Fibroblast of lung (primary cell): ENCODE measurements around the gene SNX33. TPM values are rescaled to one million over a fixed set of nuclear protein-coding genes. Genes with fewer than 3 reads are reported as not detected.

Source experiments
- DNase-seq, 2 donors: peaks; one replicate each; pipeline versions ENCODE4 v3.0.0 to v3.0.0-alpha.2; 2010; ENCODE audit warnings: low read depth in 2 of 2
- H2AFZ ChIP-seq: 2 replicates; pipeline ENCODE4 v1.5.1; 2012; ENCODE audit warnings: low read length, control low read depth, inconsistent platforms
- H3K27ac ChIP-seq: 2 replicates; pipeline ENCODE4 v1.5.1; 2011; ENCODE audit warnings: low read length, control low read depth; ENCODE audit not compliant: insufficient read depth
- H3K27me3 ChIP-seq: 2 replicates; pipeline ENCODE4 v1.5.1; 2011; ENCODE audit warnings: mild to moderate bottlenecking, low read length; ENCODE audit not compliant: control insufficient read depth, insufficient read depth
- H3K36me3 ChIP-seq: 2 replicates; pipeline ENCODE4 v1.5.1; 2011; ENCODE audit warnings: low read length; ENCODE audit not compliant: control insufficient read depth, insufficient read depth
- H3K4me1 ChIP-seq: 2 replicates; pipeline ENCODE4 v1.5.1; 2011; ENCODE audit warnings: low read length; ENCODE audit not compliant: control insufficient read depth, insufficient read depth; ENCODE audit errors: extremely low read depth
- H3K4me2 ChIP-seq: 2 replicates; pipeline ENCODE4 v1.5.1; 2011; ENCODE audit warnings: low read length, control low read depth; ENCODE audit not compliant: insufficient read depth; ENCODE audit errors: extremely low read depth
- H3K4me3 ChIP-seq, 4 experiments: fragments of 200-600 bp in 1 of 4; sonication (generic) in 1 of 4; replicated peaks in 1 of 4; 2 replicates each; pipeline ENCODE4 v1.5.1; 2011 to 2016; ENCODE audit warnings: low read length in 4 of 4, low read depth in 3 of 4, mild to moderate bottlenecking in 3 of 4, control low read depth in 2 of 4, inconsistent platforms in 1 of 4, mixed read lengths in 1 of 4; ENCODE audit not compliant: insufficient read depth in 1 of 4; ENCODE audit errors: control extremely low read depth in 1 of 4
- H3K79me2 ChIP-seq: 2 replicates; pipeline ENCODE4 v1.5.1; 2012; ENCODE audit warnings: mild to moderate bottlenecking, low read length, inconsistent platforms; ENCODE audit not compliant: control insufficient read depth, insufficient read depth
- H3K9ac ChIP-seq: 2 replicates; pipeline ENCODE4 v1.5.1; 2011; ENCODE audit warnings: mild to moderate bottlenecking, low read length, control low read depth; ENCODE audit not compliant: insufficient read depth
- H3K9me3 ChIP-seq: 2 replicates; pipeline ENCODE4 v1.5.1; 2012; ENCODE audit warnings: low read depth, low read length; ENCODE audit not compliant: control insufficient read depth, insufficient read depth
- H4K20me1 ChIP-seq: 2 replicates; pipeline ENCODE4 v1.5.1; 2011; ENCODE audit warnings: low read length; ENCODE audit not compliant: control insufficient read depth, insufficient read depth; ENCODE audit errors: extremely low read depth
- EZH2 ChIP-seq: IDR thresholded peaks from 2 replicates; pipeline ENCODE4 v1.5.1; 2012; ENCODE audit warnings: low read length, control low read depth, mild to moderate bottlenecking; ENCODE audit errors: missing control alignments
- polyA plus RNA-seq, 2 donors: library from polyadenylated mRNA; depleted of rRNA in 1 of 2; stranded (reverse) in 1 of 2; unstranded in 1 of 2; fragments of >200 nt; gene quantifications; 2 replicates each; pipeline ENCODE4 v1.2.1, GENCODE V29; 2011 to 2012; ENCODE audit warnings: missing spikeins in 1 of 2
- total RNA-seq: library from RNA; depleted of rRNA; stranded (reverse); fragments of >200 nt; gene quantifications from 2 replicates; pipeline ENCODE4 v1.2.1, GENCODE V29; 2014
- TF ChIP-seq, protein P1 (sequence below), 2 donors: IDR thresholded peaks in 1 of 2; conservative IDR thresholded peaks in 1 of 2; 1 replicate in 1 of 2; 2 replicates in 1 of 2; pipeline ENCODE4 v1.5.1; 2011 to 2012; ENCODE audit warnings: low read length in 2 of 2, control low read depth in 1 of 2, inconsistent platforms in 1 of 2, low read depth in 1 of 2, mild to moderate bottlenecking in 1 of 2

SNX33 gene
- total and polyA plus RNA-seq, 2 donors (not counting 1 experiment from before 2014, with no cell fraction given), result 17.5 to 24.6 TPM

DNA sequence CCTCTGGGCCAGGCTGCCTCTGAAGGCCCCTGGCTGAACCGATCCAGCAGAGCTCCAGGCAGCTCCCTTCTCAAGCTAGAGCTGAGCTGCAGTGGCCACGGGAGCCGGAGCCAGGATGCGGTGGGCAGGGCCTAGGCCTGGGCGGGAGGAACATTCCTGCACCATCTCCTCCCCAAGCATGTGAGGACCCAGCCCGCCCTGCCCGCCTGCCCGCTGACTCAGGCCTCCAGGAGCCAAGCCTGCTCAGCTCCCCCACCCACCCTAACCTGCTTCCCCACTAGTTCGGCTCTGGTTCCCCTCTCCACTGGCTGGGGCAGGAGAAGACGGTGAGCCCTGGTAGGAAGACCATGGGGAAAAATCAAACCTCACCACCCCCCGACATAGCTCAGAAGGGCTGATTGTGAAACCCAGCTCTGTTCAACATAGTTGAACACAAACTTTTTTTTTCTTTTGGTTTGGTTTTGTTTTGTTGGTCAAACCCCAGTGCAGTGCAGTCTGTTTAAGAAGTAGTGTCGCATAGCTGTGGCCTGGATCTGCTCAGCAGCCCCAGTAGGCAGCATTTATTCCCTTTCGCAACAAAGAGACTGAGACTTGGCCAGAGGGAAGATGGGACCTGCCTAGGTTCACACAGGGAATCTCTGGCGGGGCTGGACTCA, 13.5 kb downstream of the SNX33 start:
- H3K27me3 ChIP-seq, result no peaks in the 10 kb centered on the region
- TF ChIP-seq EZH2, result no peak
- TF ChIP-seq, protein P1, sequence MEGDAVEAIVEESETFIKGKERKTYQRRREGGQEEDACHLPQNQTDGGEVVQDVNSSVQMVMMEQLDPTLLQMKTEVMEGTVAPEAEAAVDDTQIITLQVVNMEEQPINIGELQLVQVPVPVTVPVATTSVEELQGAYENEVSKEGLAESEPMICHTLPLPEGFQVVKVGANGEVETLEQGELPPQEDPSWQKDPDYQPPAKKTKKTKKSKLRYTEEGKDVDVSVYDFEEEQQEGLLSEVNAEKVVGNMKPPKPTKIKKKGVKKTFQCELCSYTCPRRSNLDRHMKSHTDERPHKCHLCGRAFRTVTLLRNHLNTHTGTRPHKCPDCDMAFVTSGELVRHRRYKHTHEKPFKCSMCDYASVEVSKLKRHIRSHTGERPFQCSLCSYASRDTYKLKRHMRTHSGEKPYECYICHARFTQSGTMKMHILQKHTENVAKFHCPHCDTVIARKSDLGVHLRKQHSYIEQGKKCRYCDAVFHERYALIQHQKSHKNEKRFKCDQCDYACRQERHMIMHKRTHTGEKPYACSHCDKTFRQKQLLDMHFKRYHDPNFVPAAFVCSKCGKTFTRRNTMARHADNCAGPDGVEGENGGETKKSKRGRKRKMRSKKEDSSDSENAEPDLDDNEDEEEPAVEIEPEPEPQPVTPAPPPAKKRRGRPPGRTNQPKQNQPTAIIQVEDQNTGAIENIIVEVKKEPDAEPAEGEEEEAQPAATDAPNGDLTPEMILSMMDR (conservative IDR thresholded peaks at IDR 0.05 in 1 of 2, IDR thresholded peaks at IDR 0.05 in 1 of 2; ENCODE audit: low read depth in 1 of 2, low read length in 2 of 2), result no peak
- no peaks in the 10 kb centered on the region for H3K9me3 ChIP-seq
- no peaks in the 10 kb centered on the region for H4K20me1 ChIP-seq
- peaks cover 22% of the 10 kb centered on the region for H3K79me2 ChIP-seq
- peaks cover 23% of the 10 kb centered on the region for H3K36me3 ChIP-seq
- H3K4me3 ChIP-seq, result peak overlapping the region in 2 of 4 experiments; percentile 23 to 32
- peak overlapping the region; percentile 98 for H3K27ac ChIP-seq
- peak overlapping the region; percentile 63 for H3K4me2 ChIP-seq
- H2AFZ ChIP-seq, result no peak overlapping the region
- peaks cover 32% of the 10 kb centered on the region for H3K4me1 ChIP-seq
- peak; percentile 91 to 96 for DNase-seq
- peak overlapping the region; percentile 61 for H3K9ac ChIP-seq

DNA sequence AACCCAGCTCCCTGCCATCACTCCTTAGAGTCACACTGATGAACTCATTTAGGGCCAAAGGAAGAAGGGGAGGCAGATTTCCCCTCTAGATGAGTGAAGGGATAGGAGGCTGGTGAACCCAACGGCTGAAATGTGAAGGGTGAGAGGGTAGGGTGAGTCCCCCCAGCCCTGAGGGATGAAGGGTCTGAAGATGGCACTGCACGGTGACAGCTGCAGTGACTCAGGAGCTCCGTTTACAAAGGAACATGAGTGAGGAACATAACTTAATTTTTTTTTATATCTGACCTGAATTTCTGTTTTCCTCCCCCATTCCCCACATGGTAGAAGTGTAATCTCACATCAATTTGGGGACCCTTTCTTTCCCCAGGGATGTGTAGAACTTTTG, 14.0 kb downstream of the SNX33 start:
- Histone ChIP-seq H3K27ac (peak overlapping the region; percentile 98), H3K4me2 (peak overlapping the region; percentile 63), H3K4me1 (peaks cover 35% of the 10 kb centered on the region), H3K79me2 (peaks cover 17% of the 10 kb centered on the region), H3K36me3 (peaks cover 18% of the 10 kb centered on the region), H4K20me1 (no peaks in the 10 kb centered on the region), H3K4me3 (peak overlapping the region in 2 of 4 experiments; percentile 23 to 32), H2AFZ (no peak overlapping the region), H3K9me3 (no peaks in the 10 kb centered on the region), H3K27me3 (no peaks in the 10 kb centered on the region), H3K9ac (peak overlapping the region; percentile 61)
- DNase-seq, result no peak
- TF ChIP-seq, protein P1 (conservative IDR thresholded peaks at IDR 0.05 in 1 of 2, IDR thresholded peaks at IDR 0.05 in 1 of 2; ENCODE audit: low read depth in 1 of 2, low read length in 2 of 2), result no peak
- no peak for TF ChIP-seq EZH2

DNA sequence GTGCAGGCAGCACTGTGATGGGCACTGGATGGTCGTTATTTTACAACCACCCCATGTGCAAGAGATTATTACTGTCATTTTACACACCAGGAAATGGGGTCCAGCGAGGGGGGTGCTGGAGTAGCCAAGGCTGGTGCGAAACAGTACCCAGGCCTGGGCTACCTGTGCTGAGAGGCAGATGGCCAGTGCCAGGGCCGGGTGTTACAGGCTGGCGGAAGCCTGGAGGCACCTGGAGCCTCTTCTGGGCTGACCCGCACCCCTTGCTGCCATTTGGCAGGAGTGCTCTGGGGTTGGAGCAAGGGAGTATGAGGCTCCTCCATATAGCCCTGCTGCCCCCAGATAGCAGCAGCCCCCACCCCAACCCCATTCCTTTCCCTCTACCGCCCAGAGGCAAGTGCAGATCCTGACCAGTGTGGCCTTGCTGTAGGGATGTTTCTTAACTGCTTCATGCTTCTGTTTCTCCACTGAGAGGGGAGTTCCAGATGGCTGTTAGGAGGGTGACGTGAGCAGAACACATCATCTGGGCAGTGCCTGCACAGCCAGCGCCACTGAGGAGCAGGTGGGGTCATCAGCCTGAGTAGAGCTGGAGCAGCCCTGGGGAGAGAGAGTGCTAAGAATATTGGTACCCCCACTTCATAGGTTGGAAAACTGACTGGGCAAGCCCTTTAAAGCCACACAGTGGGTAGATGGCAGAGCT, 15.3 kb downstream of the SNX33 start:
- DNase-seq, result no peak
- H3K4me1 ChIP-seq, result peaks cover 45% of the 10 kb centered on the region
- no peaks in the 10 kb centered on the region for H4K20me1 ChIP-seq
- H3K79me2 ChIP-seq, result peaks cover 9% of the 10 kb centered on the region
- no peak overlapping the region for H3K27ac ChIP-seq
- no peak overlapping the region for H3K4me2 ChIP-seq
- no peak overlapping the region for H2AFZ ChIP-seq
- no peak overlapping the region for H3K4me3 ChIP-seq
- TF ChIP-seq, protein P1 (conservative IDR thresholded peaks at IDR 0.05 in 1 of 2, IDR thresholded peaks at IDR 0.05 in 1 of 2; ENCODE audit: low read depth in 1 of 2, low read length in 2 of 2), result no peak
- no peak for TF ChIP-seq EZH2
- no peaks in the 10 kb centered on the region for H3K27me3 ChIP-seq
- H3K9ac ChIP-seq, result no peak overlapping the region
- peaks cover 14% of the 10 kb centered on the region for H3K36me3 ChIP-seq
- no peaks in the 10 kb centered on the region for H3K9me3 ChIP-seq
